ENCODE results near the gene B3GNT4. TPM values are rescaled to one million over a fixed set of nuclear protein-coding genes. Genes with fewer than 3 reads are reported as not detected.
A peak's percentile ranks its signal among the peaks of the same experiment; 100 is the strongest.

The B3GNT4 gene
- total and polyA plus RNA-seq, 2 of the 13 experiments (the other 11 are each of a cell fraction or from before 2014, with no cell fraction given) = 0.04 to 0.21 TPM

DNA sequence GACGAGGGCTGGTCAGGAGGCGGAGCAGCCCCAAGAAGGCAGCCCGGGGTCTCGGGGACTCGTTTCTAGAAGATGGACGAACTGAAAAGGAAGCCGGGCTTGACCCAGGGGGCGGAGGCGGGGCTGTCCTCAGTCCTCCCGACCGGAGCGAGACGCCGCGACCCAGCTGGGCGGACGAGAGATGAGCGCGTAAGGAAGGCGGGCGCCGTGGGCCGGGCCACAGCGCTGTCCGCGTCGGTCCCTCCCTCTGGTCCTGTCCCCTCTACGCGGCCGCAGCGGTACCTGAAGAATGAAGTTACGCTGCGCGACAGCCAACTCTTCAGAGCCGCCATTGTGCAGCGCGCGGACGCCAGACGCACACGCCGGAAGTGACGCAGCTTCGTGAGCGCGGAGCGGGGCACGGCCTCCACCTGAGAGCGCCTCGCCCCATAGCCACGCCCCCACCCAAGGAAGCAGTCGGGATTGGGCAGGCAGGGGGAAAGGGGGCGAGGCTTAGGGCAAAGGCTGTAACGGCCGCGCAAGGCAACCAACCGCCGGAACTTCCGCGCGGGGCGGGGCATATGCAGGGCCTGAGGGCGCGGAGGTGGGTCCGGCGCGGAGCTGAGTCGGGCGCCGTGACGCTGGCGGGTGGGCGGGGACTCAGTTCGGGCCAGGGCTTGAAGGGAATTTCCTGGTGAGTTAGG lies 22.3 kb downstream of the B3GNT4 start, which contains the start of gene DIABLO (continued):
- TF ChIP-seq CC2D1A (CRISPR knock-in tag; IDR thresholded peaks at IDR 0.05) (no peak), ARNT (IDR thresholded peaks at IDR 0.05) (no peak), GZF1 (CRISPR knock-in tag; IDR thresholded peaks at IDR 0.05) (no peak), ZFP41 (CRISPR knock-in tag; IDR thresholded peaks at IDR 0.05; ENCODE audit: borderline replicate concordance) (peak; percentile 92; the same call in 1 of the 2 replicates), RAD21 (CRISPR knock-in tag; IDR thresholded peaks at IDR 0.05) (peak; percentile 37; the same call in 1 of the 2 replicates), THAP11 (CRISPR knock-in tag; IDR thresholded peaks at IDR 0.05) (peak; percentile 94), ZC3H13 (CRISPR knock-in tag; IDR thresholded peaks at IDR 0.05) (peak; percentile 47; the same call in 1 of the 2 replicates), ATF1 (CRISPR knock-in tag; IDR thresholded peaks at IDR 0.05) (peak; percentile 93), KLF6 (CRISPR knock-in tag; IDR thresholded peaks at IDR 0.05) (no peak; the same call in 1 of the 2 replicates), ZNF101 (CRISPR knock-in tag; IDR thresholded peaks at IDR 0.05; ENCODE audit: borderline replicate concordance, low read depth) (no peak), ZNF839 (CRISPR knock-in tag; IDR thresholded peaks at IDR 0.05; ENCODE audit: borderline replicate concordance) (peak; percentile 49; the same call in 1 of the 2 replicates), FOXP1 (IDR thresholded peaks at IDR 0.05) (no peak), FOXP1 (CRISPR knock-in tag; IDR thresholded peaks at IDR 0.05) (peak; percentile 29; the same call in 1 of the 2 replicates), SMARCE1 (IDR thresholded peaks at IDR 0.05; ENCODE audit: borderline replicate concordance) (no peak), ZNF816 (CRISPR knock-in tag; IDR thresholded peaks at IDR 0.05; ENCODE audit: borderline replicate concordance) (0 out of 2 replicates have a peak, but pooled peaks have one; percentile 88), ETV6 (CRISPR knock-in tag; conservative IDR thresholded peaks at IDR 0.05) (no peak), ZNF777 (CRISPR knock-in tag; IDR thresholded peaks at IDR 0.05) (no peak), EP300 (IDR thresholded peaks at IDR 0.05; ENCODE audit: low read depth in 2 of 2, low read length in 2 of 2) (no peak), EP300 (CRISPR knock-in tag; IDR thresholded peaks at IDR 0.05; ENCODE audit: borderline replicate concordance) (peak; percentile 48; the same call in 1 of the 2 replicates), REPIN1 (CRISPR knock-in tag; IDR thresholded peaks at IDR 0.05; ENCODE audit: borderline replicate concordance, low read depth) (peak; percentile 73; the same call in 1 of the 2 replicates), ZNF512 (CRISPR knock-in tag; IDR thresholded peaks at IDR 0.05) (no peak), AKAP8 (CRISPR knock-in tag; IDR thresholded peaks at IDR 0.05) (no peak), SMARCC2 (IDR thresholded peaks at IDR 0.05) (no peak), FOXA1 (IDR thresholded peaks at IDR 0.05) (no peak), FOXA1 (CRISPR knock-in tag; IDR thresholded peaks at IDR 0.05) (no peak), TSC22D2 (CRISPR knock-in tag; IDR thresholded peaks at IDR 0.05; ENCODE audit: borderline replicate concordance) (no peak)
- TF ChIP-seq, protein P1, sequence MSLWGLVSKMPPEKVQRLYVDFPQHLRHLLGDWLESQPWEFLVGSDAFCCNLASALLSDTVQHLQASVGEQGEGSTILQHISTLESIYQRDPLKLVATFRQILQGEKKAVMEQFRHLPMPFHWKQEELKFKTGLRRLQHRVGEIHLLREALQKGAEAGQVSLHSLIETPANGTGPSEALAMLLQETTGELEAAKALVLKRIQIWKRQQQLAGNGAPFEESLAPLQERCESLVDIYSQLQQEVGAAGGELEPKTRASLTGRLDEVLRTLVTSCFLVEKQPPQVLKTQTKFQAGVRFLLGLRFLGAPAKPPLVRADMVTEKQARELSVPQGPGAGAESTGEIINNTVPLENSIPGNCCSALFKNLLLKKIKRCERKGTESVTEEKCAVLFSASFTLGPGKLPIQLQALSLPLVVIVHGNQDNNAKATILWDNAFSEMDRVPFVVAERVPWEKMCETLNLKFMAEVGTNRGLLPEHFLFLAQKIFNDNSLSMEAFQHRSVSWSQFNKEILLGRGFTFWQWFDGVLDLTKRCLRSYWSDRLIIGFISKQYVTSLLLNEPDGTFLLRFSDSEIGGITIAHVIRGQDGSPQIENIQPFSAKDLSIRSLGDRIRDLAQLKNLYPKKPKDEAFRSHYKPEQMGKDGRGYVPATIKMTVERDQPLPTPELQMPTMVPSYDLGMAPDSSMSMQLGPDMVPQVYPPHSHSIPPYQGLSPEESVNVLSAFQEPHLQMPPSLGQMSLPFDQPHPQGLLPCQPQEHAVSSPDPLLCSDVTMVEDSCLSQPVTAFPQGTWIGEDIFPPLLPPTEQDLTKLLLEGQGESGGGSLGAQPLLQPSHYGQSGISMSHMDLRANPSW (CRISPR knock-in tag; IDR thresholded peaks at IDR 0.05; ENCODE audit: borderline replicate concordance) = no peak; the same call in 1 of the 2 replicates
- TF ChIP-seq, protein P2, sequence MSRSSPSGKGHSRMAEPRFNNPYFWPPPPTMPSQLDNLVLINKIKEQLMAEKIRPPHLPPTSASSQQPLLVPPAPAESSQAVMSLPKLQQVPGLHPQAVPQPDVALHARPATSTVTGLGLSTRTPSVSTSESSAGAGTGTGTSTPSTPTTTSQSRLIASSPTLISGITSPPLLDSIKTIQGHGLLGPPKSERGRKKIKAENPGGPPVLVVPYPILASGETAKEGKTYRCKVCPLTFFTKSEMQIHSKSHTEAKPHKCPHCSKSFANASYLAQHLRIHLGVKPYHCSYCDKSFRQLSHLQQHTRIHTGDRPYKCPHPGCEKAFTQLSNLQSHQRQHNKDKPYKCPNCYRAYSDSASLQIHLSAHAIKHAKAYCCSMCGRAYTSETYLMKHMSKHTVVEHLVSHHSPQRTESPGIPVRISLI (CRISPR knock-in tag; IDR thresholded peaks at IDR 0.05; ENCODE audit: borderline replicate concordance) = no peak

Data from HepG2 (cell line).